Thymus (tissue), 14 donors: ENCODE data around the gene RBM23. TPM values are rescaled to one million over a fixed set of nuclear protein-coding genes. Genes with fewer than 3 reads are reported as not detected.
"Not testable (repeated sequence)": the region's sequence is repeated elsewhere in the genome, so short reads cannot be mapped to it uniquely, and the experiment has no call there.

ENCODE experiments used
- DNase-seq, 9 donors: peaks; one replicate each; pipeline ENCODE4 v3.0.0-alpha.2; 2013; ENCODE audit warnings: low spot score in 9 of 9, low read depth in 6 of 9, missing footprints in 1 of 9
- H3K27ac ChIP-seq, 2 donors: one replicate each; pipeline ENCODE4 v1.5.1; 2013; ENCODE audit warnings: control low read depth in 1 of 2, low read depth in 1 of 2, low read length in 1 of 2, mild to moderate bottlenecking in 1 of 2, moderate library complexity in 1 of 2
- H3K27me3 ChIP-seq, 2 donors: one replicate each; pipeline ENCODE4 v1.5.1; 2013; ENCODE audit warnings: low read length in 1 of 2; ENCODE audit not compliant: control insufficient read depth in 2 of 2, insufficient read depth in 1 of 2
- H3K36me3 ChIP-seq, 2 donors: one replicate each; pipeline ENCODE4 v1.5.1; 2013; ENCODE audit warnings: low read length in 1 of 2, mild to moderate bottlenecking in 1 of 2, moderate library complexity in 1 of 2; ENCODE audit not compliant: control insufficient read depth in 2 of 2, insufficient read depth in 2 of 2
- H3K4me1 ChIP-seq, 2 donors: one replicate each; pipeline ENCODE4 v1.5.1; 2013; ENCODE audit warnings: low read length in 2 of 2; ENCODE audit not compliant: control insufficient read depth in 2 of 2, insufficient read depth in 2 of 2
- H3K4me3 ChIP-seq, 2 donors: one replicate each; pipeline ENCODE4 v1.5.1; 2013; ENCODE audit warnings: low read length in 2 of 2, control low read depth in 1 of 2, mild to moderate bottlenecking in 1 of 2
- H3K9me3 ChIP-seq, 2 donors: one replicate each; pipeline ENCODE4 v1.5.1; 2013; ENCODE audit warnings: low read length in 1 of 2, mild to moderate bottlenecking in 1 of 2; ENCODE audit not compliant: control insufficient read depth in 2 of 2, insufficient read depth in 1 of 2
- WGBS: extraction: QIAGEN DNeasy Blood & Tissue Kit; methylation state at CpG from one replicate; pipeline ENCODE4 v1.1.7; 2013; 5-methylcytosine and 5-hydroxymethylcytosine counted together
- long read RNA-seq, 10 donors: transcript quantifications; one replicate each; lab custom pipeline, GENCODE V29; 2026
- polyA plus RNA-seq: library from polyadenylated mRNA; stranded (reverse); fragments of 200-250 nt; gene quantifications from one replicate; pipeline ENCODE4 v1.2.3, GENCODE V29; 2013
- total RNA-seq: library from RNA; stranded (reverse); fragments of 120-200 nt; gene quantifications from one replicate; pipeline ENCODE4 v1.2.4, GENCODE V29; 2013
- donor health status: healthy.

The RBM23 gene
- total RNA-seq (85.2 TPM), polyA plus RNA-seq (41.8 TPM)
- long read RNA-seq, donor 1, partial matches to known transcripts = 0 of 1 reads
- long read RNA-seq, donor 1, other reads (novel, unspliced or antisense) = 0 of 1 reads
- long read RNA-seq, donor 2 = 0 reads
- long read RNA-seq, donor 3, full-length matches to known transcripts = 16 of 22 reads
- long read RNA-seq, donor 3, partial matches to known transcripts = 6 of 22 reads
- long read RNA-seq, donor 3, other reads (novel, unspliced or antisense) = 0 of 22 reads
- long read RNA-seq, donor 4, full-length matches to known transcripts = 8 of 16 reads
- long read RNA-seq, donor 4, partial matches to known transcripts = 8 of 16 reads
- long read RNA-seq, donor 4, other reads (novel, unspliced or antisense) = 0 of 16 reads
- long read RNA-seq, donor 5, full-length matches to known transcripts = 24 of 42 reads
- long read RNA-seq, donor 5, partial matches to known transcripts = 18 of 42 reads
- long read RNA-seq, donor 5, other reads (novel, unspliced or antisense) = 0 of 42 reads
- long read RNA-seq, donor 6, transcript RBM23-204 (13 exons, 2,430 nt) = major isoform, 5 of 18 reads
- long read RNA-seq, donor 6, partial matches to known transcripts = 8 of 18 reads
- long read RNA-seq, donor 6, other reads (novel, unspliced or antisense) = 0 of 18 reads
- long read RNA-seq, donor 7, full-length matches to known transcripts = 12 of 21 reads
- long read RNA-seq, donor 7, partial matches to known transcripts = 9 of 21 reads
- long read RNA-seq, donor 7, other reads (novel, unspliced or antisense) = 0 of 21 reads
- long read RNA-seq, donor 8, partial matches to known transcripts = 0 of 4 reads
- long read RNA-seq, donor 8, other reads (novel, unspliced or antisense) = 0 of 4 reads
- long read RNA-seq, donor 9, full-length matches to known transcripts = 10 of 10 reads
- long read RNA-seq, donor 9, partial matches to known transcripts = 0 of 10 reads
- long read RNA-seq, donor 9, other reads (novel, unspliced or antisense) = 0 of 10 reads
- long read RNA-seq, donor 10, full-length matches to known transcripts = 8 of 18 reads
- long read RNA-seq, donor 10, partial matches to known transcripts = 10 of 18 reads
- long read RNA-seq, donor 10, other reads (novel, unspliced or antisense) = 0 of 18 reads

GRCh38 chr14:22918804-22919600 is at the start of gene RBM23:
RBM23 (minus strand) TSS chr14:22919149.
- H3K36me3 ChIP-seq = peaks cover 23 to 42% of the 10 kb centered on the region in 2 donors
- under 1% methylated on average over 46 of the region's 46 CpGs for WGBS

DNA sequence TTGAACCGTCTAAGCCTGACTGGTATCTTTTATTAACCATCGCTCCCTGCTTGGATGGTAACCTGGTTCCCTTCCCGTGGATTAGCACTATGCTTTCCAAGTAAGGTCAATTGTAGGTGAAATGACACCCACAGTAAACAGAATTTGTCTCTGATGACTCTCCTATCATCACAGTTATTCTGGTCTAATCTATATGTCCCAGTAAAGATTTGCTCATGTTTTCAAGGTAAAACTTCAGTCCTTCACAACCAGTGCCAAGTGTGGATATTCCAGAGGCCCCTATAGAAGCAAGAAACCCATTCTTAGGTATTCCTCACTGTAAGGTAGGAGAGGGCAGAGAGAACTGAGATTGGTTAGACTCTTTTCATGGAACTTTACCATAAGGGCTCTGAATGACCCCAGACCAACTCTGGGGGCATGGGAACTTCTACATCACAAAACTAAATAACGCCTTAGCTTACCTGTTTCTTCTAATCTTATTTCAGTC is 47.9 kb upstream of the RBM23 start:
- Histone ChIP-seq H3K9me3 (no peaks in the 10 kb centered on the region), H3K27ac (no peak overlapping the region), H3K4me3 (no peak overlapping the region), H3K36me3 (peaks cover 0 to 3% of the 10 kb centered on the region in 2 donors), H3K27me3 (no peaks in the 10 kb centered on the region), H3K4me1 (no peaks in the 10 kb centered on the region)
- no peak for DNase-seq
- WGBS = 88% methylated on average over 4 of the region's 4 CpGs

More at GRCh38 chr14:22918804-22919600, at the start of gene RBM23:
- H3K9me3 ChIP-seq = no peaks in the 10 kb centered on the region
- H3K27ac ChIP-seq = peak within 1 kb of the TSS; percentile 98
- peaks cover 13 to 19% of the 10 kb centered on the region in 2 donors for H3K4me1 ChIP-seq
- DNase-seq = peak; percentile 99 to 100 (median 100)
- H3K27me3 ChIP-seq = no peaks in the 10 kb centered on the region
- H3K4me3 ChIP-seq = peak within 1 kb of the TSS; percentile 74 to 89

DNA sequence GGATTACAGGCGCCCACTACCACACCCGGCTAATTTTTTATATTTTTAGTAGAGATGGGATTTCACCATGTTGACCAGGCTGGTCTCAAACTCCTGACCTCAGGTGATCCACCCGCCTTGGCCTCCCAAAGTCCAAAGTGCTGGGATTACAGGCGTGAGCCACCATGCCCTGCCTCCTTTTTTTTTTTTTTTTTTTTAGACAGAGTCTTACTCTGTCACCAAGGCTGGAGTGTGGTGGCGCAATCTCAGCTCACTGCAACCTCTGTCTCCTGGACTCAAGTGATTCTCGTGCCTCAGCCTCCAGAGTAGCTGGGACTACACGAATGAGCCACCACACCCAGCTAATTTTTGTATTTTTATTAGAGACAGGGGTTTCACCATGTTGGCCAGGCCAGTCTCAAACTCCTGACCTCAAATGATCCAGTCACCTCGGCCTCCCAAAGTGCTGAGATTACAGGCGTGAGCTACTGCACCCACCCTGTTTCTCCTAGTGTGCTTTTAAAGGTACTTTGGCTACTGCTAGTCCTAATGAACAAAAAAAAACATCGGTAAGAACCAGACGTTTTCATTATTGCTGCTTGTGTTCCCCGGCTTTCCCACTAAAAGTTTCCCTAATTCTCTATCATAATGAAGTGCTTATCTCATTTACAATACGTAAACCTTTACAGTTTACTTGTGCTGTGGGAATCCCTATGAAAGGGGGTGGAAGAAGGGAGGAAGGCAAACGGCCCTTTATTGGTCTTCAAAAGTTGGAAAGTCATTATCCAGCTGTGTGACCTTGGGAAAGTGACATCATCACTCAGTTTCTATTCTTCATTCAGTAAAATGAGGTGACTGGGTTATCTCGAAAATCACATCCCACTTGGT is 47.2 kb upstream of the RBM23 start:
- H3K27me3 ChIP-seq, H3K9me3 ChIP-seq, H3K36me3 ChIP-seq, H3K27ac ChIP-seq, H3K4me1 ChIP-seq, DNase-seq, H3K4me3 ChIP-seq: not testable (repeated sequence)
- 92% methylated on average over 15 of the region's 15 CpGs for WGBS

GRCh38 chr14:22962061-22962676 is 43.2 kb upstream of the RBM23 start:
- H3K4me3 ChIP-seq = no peak overlapping the region
- no peak overlapping the region for H3K27ac ChIP-seq
- H3K27me3 ChIP-seq = no peaks in the 10 kb centered on the region
- no peaks in the 10 kb centered on the region for H3K9me3 ChIP-seq
- peaks cover 0 to 3% of the 10 kb centered on the region in 2 donors for H3K4me1 ChIP-seq
- 98% methylated on average over 6 of the region's 6 CpGs for WGBS
- H3K36me3 ChIP-seq = no peaks in the 10 kb centered on the region
- no peak for DNase-seq

- no peak for DNase-seq
- WGBS = 41% methylated on average over 19 of the region's 19 CpGs
Measured at GRCh38 chr14:22955702-22956569, 37.0 kb upstream of the RBM23 start.

GRCh38 chr14:22952418-22952817 is 33.5 kb upstream of the RBM23 start:
- H3K4me3 ChIP-seq = no peak overlapping the region
- no peak for DNase-seq
- peaks cover 3 to 14% of the 10 kb centered on the region in 2 donors for H3K4me1 ChIP-seq
- peaks cover 10 to 30% of the 10 kb centered on the region in 2 donors for H3K36me3 ChIP-seq
- H3K27me3 ChIP-seq = no peaks in the 10 kb centered on the region
- H3K9me3 ChIP-seq = peaks cover 0 to 4% of the 10 kb centered on the region in 2 donors
- H3K27ac ChIP-seq = no peak overlapping the region
- 96% methylated on average over 1 of the region's 1 CpG for WGBS

More at GRCh38 chr14:22955702-22956569, 37.0 kb upstream of the RBM23 start:
- H3K27me3 ChIP-seq = no peaks in the 10 kb centered on the region
- peaks cover 3 to 14% of the 10 kb centered on the region in 2 donors for H3K4me1 ChIP-seq
- peaks cover 0 to 4% of the 10 kb centered on the region in 2 donors for H3K9me3 ChIP-seq
- H3K4me3 ChIP-seq = peak overlapping the region; percentile 95 to 97
- peak overlapping the region; percentile 91 to 98 for H3K27ac ChIP-seq
- H3K36me3 ChIP-seq = peaks cover 5 to 12% of the 10 kb centered on the region in 2 donors

- not testable (repeated sequence) for H3K27ac ChIP-seq, H3K4me3 ChIP-seq, H3K4me1 ChIP-seq
Measured at GRCh38 chr14:22951795-22952194, 32.8 kb upstream of the RBM23 start.

More at GRCh38 chr14:22951795-22952194, 32.8 kb upstream of the RBM23 start:
- peaks cover 12 to 36% of the 10 kb centered on the region in 2 donors for H3K36me3 ChIP-seq
- H3K9me3 ChIP-seq, H3K27me3 ChIP-seq, DNase-seq: not testable (repeated sequence)
- WGBS = 96% methylated on average over 8 of the region's 8 CpGs
